ENCODE data around the gene TRMT11.

- TF ChIP-seq CTCF (IDR thresholded peaks at IDR 0.05; ENCODE audit: insufficient read depth, low read length) (no peak), REST (IDR thresholded peaks at IDR 0.05; ENCODE audit: insufficient replicate concordance, low read depth) (no peak), GABPA (IDR thresholded peaks at IDR 0.05; ENCODE audit: low read depth) (no peak), POLR2AphosphoS5 (IDR thresholded peaks at IDR 0.05; ENCODE audit: low read depth) (no peak)
Measured at GRCh38 chr6:126047648-126048047, 61.3 kb downstream of the TRMT11 start.
